ENCODE measurements around the gene POU2AF1.
"Not testable (repeated sequence)": the region's sequence is repeated elsewhere in the genome, so short reads cannot be mapped to it uniquely, and the experiment has no call there.

POU2AF1 gene

GRCh38 chr11:111347002-111347722 lies 31.9 kb downstream of the POU2AF1 start:
- no peak for DNase-seq (ENCODE audit: low spot score)

GRCh38 chr11:111344032-111344431 lies 35.0 kb downstream of the POU2AF1 start:
- DNase-seq (ENCODE audit: low spot score) = no peak

DNA sequence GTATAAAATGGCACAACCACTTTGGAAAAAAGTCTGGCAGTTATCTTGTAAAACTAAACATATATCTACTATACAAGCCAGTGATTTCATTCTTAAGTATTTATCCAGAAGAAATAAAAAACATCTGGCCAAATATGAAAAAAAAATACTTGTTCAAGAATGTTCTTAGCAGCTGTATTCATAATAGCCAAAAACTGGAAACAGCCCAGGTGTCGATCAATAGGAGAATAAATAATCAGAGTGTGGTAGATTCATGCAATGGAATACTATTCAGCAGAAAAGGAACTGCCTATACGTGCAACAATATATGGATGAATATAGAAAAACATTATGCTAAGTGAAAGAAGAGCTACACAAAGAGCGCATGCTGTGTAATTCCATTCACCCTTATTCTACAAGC lies 36.7 kb downstream of the POU2AF1 start:
- DNase-seq (ENCODE audit: low spot score) = no peak

GRCh38 chr11:111339758-111340388 lies 39.2 kb downstream of the POU2AF1 start:
- no peak for DNase-seq (ENCODE audit: low spot score)

GRCh38 chr11:111336582-111337256 lies 42.4 kb downstream of the POU2AF1 start:
- no peak for DNase-seq (ENCODE audit: low spot score)

DNA sequence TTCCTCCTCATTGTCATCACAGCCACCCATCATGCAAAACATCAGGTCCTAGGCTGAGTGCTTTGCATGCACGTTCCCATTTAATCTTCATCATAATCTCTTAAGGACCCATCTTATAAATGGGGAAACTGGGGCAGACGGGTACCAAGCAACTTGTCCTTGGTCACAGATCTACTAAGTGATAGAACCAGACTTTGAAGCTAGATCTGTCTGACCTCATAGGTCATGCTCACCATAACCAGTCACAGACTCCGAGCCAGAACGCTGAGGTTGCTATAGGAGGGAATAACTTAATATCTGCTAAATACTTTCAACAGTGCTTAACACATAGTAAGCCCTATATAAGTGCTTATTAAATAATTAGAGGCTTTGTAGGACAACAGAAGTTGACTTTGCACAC lies 43.0 kb downstream of the POU2AF1 start:
- DNase-seq (ENCODE audit: low spot score) = no peak

- no peak for DNase-seq (ENCODE audit: low spot score)
These were observed 43.5 kb downstream of the POU2AF1 start for GRCh38 chr11:111335549-111335948.

- DNase-seq (ENCODE audit: low spot score) = no peak
These were observed 44.3 kb downstream of the POU2AF1 start for GRCh38 chr11:111334532-111335502.

GRCh38 chr11:111331711-111332479 lies 47.2 kb downstream of the POU2AF1 start:
- DNase-seq (ENCODE audit: low spot score) = no peak

DNA sequence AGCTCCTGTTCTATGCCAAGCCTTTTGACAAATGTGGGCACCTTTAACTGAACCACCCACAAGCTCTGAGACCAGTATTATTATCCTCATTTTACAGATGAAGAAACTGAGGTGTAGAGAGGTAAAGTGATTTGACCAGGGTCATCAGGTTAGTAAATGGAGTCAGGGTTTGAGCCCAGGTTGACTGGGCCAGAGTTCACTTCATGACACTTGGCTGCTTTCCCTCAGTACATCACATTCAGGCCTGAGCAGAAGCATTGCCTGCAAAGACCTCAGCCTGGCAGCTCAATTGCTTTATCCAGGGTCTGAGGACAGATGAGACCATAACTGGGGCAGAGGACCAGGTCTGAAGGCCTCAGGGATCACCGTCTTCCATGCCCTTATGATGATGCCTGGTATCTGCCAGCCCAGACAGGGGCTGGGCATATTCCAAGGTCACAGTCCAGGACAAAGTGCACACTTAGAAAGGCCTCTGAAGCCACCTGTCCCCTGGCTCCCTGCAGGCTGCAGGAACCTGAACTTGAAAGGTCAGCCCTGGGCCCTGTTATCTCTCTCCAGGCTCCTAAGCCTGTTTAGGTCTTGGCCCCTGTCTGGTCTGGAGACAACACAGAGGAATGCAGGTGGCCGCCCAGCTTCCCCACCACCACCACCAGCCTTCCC lies 48.7 kb downstream of the POU2AF1 start:
- DNase-seq (ENCODE audit: low spot score) = no peak

DNA sequence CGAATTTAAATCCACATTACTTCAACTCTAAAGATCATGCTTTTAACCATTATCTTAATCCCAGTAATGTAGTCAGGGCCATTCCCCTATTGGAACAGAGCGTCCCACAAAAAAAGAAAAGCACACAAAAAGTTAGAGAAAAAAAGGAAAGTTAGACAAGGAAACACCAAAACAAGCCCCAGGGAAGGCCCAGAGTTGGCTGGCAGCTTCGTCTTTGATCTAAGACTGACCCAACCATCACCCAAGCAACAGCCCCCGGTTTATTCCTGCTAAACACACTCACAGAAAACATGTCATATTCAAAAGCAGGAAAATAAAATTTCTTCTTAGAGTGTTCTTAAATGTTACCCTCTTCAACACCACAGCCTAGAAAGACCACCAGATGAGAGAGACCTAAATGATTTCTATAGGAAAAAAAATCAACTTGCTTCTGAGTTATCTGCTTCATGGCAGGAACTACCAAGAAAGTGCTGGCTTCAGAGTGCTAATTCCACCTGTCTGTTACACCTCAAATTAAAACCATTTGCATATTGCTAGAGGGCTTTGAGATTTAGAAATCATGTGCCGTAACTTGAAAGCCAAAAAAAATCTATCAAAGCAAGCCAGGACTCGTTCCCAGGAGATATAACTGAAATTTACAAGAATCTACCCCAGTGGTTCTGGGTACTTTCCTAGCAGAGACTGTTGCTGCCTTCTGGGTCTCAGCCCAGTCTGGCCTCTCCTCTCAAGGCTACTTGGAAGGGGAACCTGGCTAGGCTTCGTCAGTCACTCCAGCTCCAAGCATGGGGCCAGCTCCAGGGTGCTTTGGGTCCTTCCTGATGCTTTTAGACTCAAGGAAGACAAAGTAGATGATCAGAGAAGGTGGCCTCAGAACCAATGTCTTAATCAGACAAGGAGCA lies 49.5 kb downstream of the POU2AF1 start:
- no peak for DNase-seq (ENCODE audit: low spot score)

- DNase-seq (ENCODE audit: low spot score) = no peak
These were observed 51.0 kb downstream of the POU2AF1 start for GRCh38 chr11:111327908-111328624.

- no peak for DNase-seq (ENCODE audit: low spot score)
These were observed 52.3 kb downstream of the POU2AF1 start for GRCh38 chr11:111326824-111327223.

DNA sequence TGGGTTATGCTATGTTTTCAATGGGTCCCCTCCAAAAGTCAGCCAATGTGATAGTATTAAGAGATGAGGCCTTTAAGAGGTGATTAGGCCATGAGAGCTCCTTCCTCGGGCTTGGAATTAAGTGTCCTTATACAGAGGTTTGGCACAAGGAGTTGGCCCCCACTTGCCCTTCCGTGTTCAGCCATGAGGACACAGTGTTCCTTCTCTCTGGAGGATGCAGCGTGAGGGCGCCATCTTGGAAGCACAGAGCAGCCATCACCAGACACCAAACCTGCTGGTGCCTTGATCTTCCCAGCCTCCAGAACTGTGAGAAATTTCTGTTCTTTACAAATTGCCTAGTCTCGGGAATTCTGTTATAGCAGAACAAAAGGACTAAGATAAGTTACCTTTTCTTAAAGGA lies 53.8 kb downstream of the POU2AF1 start:
- DNase-seq (ENCODE audit: low spot score) = no peak

GRCh38 chr11:111324277-111324720 lies 54.8 kb downstream of the POU2AF1 start:
- DNase-seq (ENCODE audit: low spot score) = no peak

DNA sequence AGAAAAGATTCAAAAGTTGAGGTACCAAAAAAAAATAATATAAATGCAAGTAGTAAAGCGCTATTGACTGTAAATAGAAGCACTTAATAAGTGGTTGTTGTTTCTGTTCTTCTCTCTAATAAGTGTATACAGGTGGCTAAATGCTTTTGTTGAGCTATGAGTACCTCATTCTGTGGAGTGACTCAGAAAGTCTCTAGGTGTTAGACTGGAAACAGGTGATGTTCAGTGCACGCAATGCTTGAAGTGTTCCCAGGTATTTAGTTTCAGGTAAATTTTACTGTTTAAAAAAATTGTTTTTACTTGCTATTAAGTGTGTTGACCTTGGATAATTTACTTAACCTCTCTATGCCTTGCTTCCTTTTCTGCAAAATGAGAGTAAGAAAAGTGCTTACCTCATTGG lies 56.5 kb downstream of the POU2AF1 start:
- DNase-seq (ENCODE audit: low spot score) = no peak

DNA sequence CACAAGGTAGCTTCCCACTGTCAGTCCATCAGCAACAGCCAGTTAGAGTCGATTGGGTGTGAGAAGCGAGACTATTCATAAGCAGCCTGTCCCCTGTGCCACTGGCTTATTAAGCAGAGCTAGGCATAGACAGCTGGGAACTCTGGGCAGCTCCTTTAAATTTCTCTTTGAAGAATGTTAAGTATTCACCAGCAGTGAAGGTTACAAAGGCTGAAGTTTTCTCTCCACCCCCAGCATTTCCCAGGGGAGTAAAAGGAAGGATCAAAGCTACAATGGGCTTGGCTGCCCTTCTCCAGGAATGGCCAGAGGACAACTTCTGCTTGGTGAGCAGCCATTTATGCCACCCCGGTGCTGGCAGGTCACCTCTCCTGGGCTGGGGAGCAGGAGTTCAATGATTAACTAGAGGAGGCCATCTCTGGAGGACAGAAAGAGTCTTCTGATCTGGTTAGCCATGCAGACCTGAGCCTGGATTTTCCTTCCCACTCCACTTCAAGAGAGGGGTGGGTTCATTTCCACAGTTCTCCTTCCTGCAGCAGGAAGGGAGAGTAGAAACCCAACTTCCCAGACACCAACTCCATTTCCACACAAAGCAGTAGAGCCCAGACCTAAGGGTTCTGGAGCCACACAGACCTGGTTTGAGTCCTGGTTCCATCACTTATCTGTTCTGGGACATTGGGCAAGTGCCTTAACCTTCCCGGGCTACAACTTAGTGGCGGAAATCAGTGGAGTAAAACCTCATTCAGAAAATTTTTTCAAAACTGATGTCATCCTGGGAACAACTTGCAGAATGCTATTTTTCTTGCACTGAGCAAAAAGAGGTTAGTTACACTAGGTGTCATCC lies 58.1 kb downstream of the POU2AF1 start:
- DNase-seq (ENCODE audit: low spot score) = no peak

DNA sequence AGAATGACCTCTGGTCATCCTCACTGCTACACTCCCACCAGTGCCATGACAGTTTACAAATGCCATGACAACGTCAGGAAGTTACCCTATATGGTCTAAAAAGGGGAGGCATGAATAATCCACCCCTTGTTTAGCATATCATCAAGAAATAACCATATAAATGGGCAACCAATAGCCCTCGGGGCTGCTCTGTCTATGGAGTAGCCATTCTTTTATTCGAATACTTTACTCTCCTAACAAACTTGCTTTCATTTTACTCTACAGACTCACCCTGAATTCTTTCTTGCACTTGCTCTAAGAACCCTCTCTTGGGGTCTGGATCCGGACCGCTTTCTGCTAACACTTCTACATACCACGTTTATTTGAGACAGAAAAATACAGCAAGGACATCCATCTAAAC lies 58.9 kb downstream of the POU2AF1 start:
- not testable (repeated sequence) for DNase-seq (ENCODE audit: low spot score)

All from NAMALWA (cell line).